PC-3 (cell line): ENCODE measurements around the gene SHF. TPM values are rescaled to one million over a fixed set of nuclear protein-coding genes. Genes with fewer than 3 reads are reported as not detected.

Experiments
- ATAC-seq: fragments of 200-7000 bp; cut with Tn5 transposase; 2 replicates; pipeline ENCODE4 v1.9.1; 2020; ENCODE audit warnings: mild to moderate bottlenecking, moderate library complexity
- BruUV-seq: library from RNA; stranded (reverse); fragments of 400-500 nt; replicated peaks from 2 replicates; lab custom pipeline; 2021; lab: Mats Ljungman, UMichigan
- CTCF ChIA-PET: fragments of 300-600 bp; sonication (Branson Sonifier 250); formaldehyde crosslinking; loops from one replicate; lab custom pipeline; 2022; ENCODE audit warnings: antibody characterized with exemption; lab: Charles Lee
- POLR2A ChIA-PET: fragments of 300-600 bp; sonication (Branson Sonifier 250); formaldehyde crosslinking; loops from one replicate; lab custom pipeline; 2022; ENCODE audit warnings: antibody characterized with exemption; ENCODE audit not compliant: unreplicated experiment; lab: Charles Lee
- DNase-seq: peaks from one replicate; pipeline ENCODE4 v3.0.0-alpha.2; 2015
- H2AFZ ChIP-seq: fragments of 300-600 bp; sonication (generic); 2 replicates; pipeline ENCODE4 v1.6.0; 2016; ENCODE audit warnings: antibody characterized with exemption, low read length
- H3F3A ChIP-seq: fragments of 300-600 bp; sonication (generic); one replicate; pipeline ENCODE4 v1.6.0; 2017; ENCODE audit warnings: antibody characterized with exemption, low read length, control low read depth, mild to moderate bottlenecking; ENCODE audit not compliant: unreplicated experiment
- H3K27ac ChIP-seq: fragments of 300-600 bp; sonication (generic); 2 replicates; pipeline ENCODE4 v1.5.1; 2016; ENCODE audit warnings: mild to moderate bottlenecking, low read length
- H3K27me3 ChIP-seq: fragments of 300-600 bp; sonication (generic); 2 replicates; pipeline ENCODE4 v1.6.1; 2016; ENCODE audit warnings: low read length, mixed read lengths
- H3K36me3 ChIP-seq: fragments of 300-600 bp; sonication (generic); 2 replicates; pipeline ENCODE4 v1.6.1; 2016; ENCODE audit warnings: low read depth, mixed run types, low read length, mixed read lengths
- H3K4me1 ChIP-seq: fragments of 300-600 bp; sonication (generic); 2 replicates; pipeline ENCODE4 v1.5.1; 2016; ENCODE audit warnings: low read length; ENCODE audit not compliant: insufficient read depth
- H3K4me2 ChIP-seq: fragments of 300-600 bp; sonication (generic); 2 replicates; pipeline ENCODE4 v1.6.0; 2016; ENCODE audit warnings: low read length
- H3K4me3 ChIP-seq: fragments of 300-600 bp; sonication (generic); 2 replicates; pipeline ENCODE4 v1.5.1; 2016; ENCODE audit warnings: mild to moderate bottlenecking, low read length, mixed read lengths
- H3K79me2 ChIP-seq: fragments of 300-600 bp; sonication (generic); 2 replicates; pipeline ENCODE4 v1.6.1; 2017; ENCODE audit warnings: low read length, mixed read lengths
- H3K9ac ChIP-seq: fragments of 300-600 bp; sonication (generic); 2 replicates; pipeline ENCODE4 v1.6.0; 2016; ENCODE audit warnings: mild to moderate bottlenecking, low read length
- H3K9me2 ChIP-seq: fragments of 300-600 bp; sonication (generic); replicated peaks from 2 replicates; pipeline ENCODE4 v1.6.1; 2016; ENCODE audit warnings: mixed run types, low read length, mixed read lengths
- H3K9me3 ChIP-seq: fragments of 300-600 bp; sonication (generic); 2 replicates; pipeline ENCODE4 v1.6.1; 2016; ENCODE audit warnings: low read length, mixed read lengths
- H4K20me1 ChIP-seq: fragments of 300-600 bp; sonication (generic); 2 replicates; pipeline ENCODE4 v1.6.1; 2016; ENCODE audit warnings: low read length, mixed read lengths
- EZH2 ChIP-seq: fragments of 300-600 bp; sonication (generic); IDR thresholded peaks from one replicate; pipeline ENCODE4 v1.6.1; 2017; ENCODE audit warnings: antibody characterized with exemption, mild to moderate bottlenecking, low read length; ENCODE audit not compliant: unreplicated experiment
- EZH2phosphoT487 ChIP-seq: fragments of 300-600 bp; sonication (generic); IDR thresholded peaks from 2 replicates; pipeline ENCODE4 v1.6.1; 2018; ENCODE audit warnings: mild to moderate bottlenecking, antibody characterized with exemption, low read length, borderline replicate concordance
- intact Hi-C: fragments of 100-400 bp; cut with micrococcal nuclease; formaldehyde crosslinking; loops from 2 replicates; pipeline ENCODE4 v1.9.0; 2023
- total RNA-seq: library from RNA; depleted of rRNA; stranded (reverse); fragments of >200 nt; gene quantifications from 2 replicates; pipeline ENCODE4 v1.2.3, GENCODE V29; 2014
- TF ChIP-seq, protein P1 (sequence below): fragments of 300-600 bp; sonication (generic); conservative IDR thresholded peaks from 2 replicates; pipeline ENCODE4 v1.5.1; 2017; ENCODE audit warnings: antibody characterized with exemption, low read depth, mild to moderate bottlenecking, low read length

SHF gene
- total RNA-seq, 1 experiment from 2014 or later: 1.2 TPM

DNA sequence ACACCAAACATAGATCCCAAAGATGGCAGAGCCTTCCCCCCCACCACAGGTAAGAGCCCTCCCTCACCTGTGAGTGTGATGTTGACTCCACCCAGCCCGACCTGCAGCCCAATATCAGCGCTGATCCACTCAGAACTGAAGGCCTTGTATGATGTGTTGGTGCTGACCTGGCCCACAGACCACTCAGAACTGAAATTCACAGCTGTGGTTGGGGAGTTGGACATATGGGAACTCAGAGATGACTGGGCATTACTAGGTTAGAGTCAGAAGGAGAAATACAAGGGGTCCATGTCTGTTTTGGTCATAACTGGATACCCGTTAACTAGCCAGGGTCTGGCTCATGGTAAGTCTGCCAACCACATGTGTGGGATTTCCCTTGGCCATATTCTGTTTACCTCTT is 66.7 kb downstream of the SHF start:
- peaks cover 17% of the 10 kb centered on the region for H3K4me1 ChIP-seq
- H4K20me1 ChIP-seq: no peaks in the 10 kb centered on the region
- no peak overlapping the region for H3K9ac ChIP-seq
- POLR2A ChIA-PET: no interaction called here
- no peaks in the 10 kb centered on the region for H3K27me3 ChIP-seq
- H3K79me2 ChIP-seq: no peaks in the 10 kb centered on the region
- H3K4me2 ChIP-seq: no peak overlapping the region
- no peak overlapping the region for H3K4me3 ChIP-seq
- no peak for TF ChIP-seq EZH2
- TF ChIP-seq EZH2phosphoT487: no peak
- TF ChIP-seq, protein P1, sequence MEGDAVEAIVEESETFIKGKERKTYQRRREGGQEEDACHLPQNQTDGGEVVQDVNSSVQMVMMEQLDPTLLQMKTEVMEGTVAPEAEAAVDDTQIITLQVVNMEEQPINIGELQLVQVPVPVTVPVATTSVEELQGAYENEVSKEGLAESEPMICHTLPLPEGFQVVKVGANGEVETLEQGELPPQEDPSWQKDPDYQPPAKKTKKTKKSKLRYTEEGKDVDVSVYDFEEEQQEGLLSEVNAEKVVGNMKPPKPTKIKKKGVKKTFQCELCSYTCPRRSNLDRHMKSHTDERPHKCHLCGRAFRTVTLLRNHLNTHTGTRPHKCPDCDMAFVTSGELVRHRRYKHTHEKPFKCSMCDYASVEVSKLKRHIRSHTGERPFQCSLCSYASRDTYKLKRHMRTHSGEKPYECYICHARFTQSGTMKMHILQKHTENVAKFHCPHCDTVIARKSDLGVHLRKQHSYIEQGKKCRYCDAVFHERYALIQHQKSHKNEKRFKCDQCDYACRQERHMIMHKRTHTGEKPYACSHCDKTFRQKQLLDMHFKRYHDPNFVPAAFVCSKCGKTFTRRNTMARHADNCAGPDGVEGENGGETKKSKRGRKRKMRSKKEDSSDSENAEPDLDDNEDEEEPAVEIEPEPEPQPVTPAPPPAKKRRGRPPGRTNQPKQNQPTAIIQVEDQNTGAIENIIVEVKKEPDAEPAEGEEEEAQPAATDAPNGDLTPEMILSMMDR: no peak
- H3K9me2 ChIP-seq: no peaks in the 10 kb centered on the region
- CTCF ChIA-PET: no interaction called here
- H3K36me3 ChIP-seq: no peaks in the 10 kb centered on the region
- no peak overlapping the region for H3K27ac ChIP-seq
- intact Hi-C loops: loop anchor here (10.0 kb wide), 2 partner anchors 84 to 156 kb away; no protein-coding TSS in a partner anchor
- no peak for ATAC-seq
- H3F3A ChIP-seq: no peaks in the 10 kb centered on the region
- no peaks in the 10 kb centered on the region for H3K9me3 ChIP-seq
- H2AFZ ChIP-seq: no peak overlapping the region
- no peak for DNase-seq
- no TSS peak for BruUV-seq

DNA sequence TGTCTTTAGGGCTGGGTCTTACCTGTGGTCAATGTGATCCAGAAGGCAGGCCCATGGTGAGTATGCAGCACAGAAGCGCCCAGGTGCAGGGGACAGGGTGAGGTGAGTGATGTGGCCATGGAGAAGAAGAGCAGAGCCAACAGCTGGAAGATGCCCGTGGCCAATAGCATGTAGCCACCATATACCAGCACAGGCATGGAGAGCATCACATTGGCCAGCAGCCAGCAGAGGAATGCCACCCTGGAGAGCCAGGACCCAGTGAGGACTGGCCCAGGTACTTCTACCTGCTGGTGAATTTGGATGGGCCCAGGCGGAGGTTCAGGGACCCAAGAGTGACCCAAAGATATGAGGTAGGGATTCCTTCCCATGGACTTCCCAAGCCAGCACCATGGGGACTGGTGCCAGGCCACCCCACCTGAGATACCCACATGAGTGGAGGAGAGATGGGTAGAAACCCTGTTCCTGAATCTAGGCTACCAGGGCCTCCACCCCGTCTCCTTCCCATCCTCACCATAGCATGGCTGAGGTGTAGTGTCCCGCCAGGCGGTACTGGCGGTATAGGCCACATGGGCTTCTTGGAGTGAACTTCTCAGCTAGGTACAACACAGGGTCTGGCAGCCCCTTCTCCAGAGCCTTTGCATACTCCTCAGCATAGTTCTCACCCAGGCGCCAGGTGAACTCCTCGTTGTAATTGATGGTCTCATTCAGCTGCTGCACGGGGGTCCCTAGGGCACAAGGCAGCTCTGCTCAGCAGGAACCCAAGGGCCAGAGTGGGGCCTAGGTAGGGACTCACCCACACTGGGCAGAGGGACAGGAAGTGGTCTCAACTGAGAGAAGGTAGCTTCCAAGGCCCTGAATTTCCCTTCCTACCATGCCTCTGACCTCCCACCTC is 67.4 kb downstream of the SHF start:
- Histone ChIP-seq H3K4me2 (no peak overlapping the region), H3F3A (no peaks in the 10 kb centered on the region), H3K9me2 (no peaks in the 10 kb centered on the region), H4K20me1 (no peaks in the 10 kb centered on the region), H3K79me2 (no peaks in the 10 kb centered on the region), H3K4me1 (peaks cover 17% of the 10 kb centered on the region), H3K27me3 (no peaks in the 10 kb centered on the region), H3K9me3 (no peaks in the 10 kb centered on the region), H3K27ac (no peak overlapping the region), H3K36me3 (no peaks in the 10 kb centered on the region), H3K9ac (no peak overlapping the region), H2AFZ (no peak overlapping the region), H3K4me3 (no peak overlapping the region)
- ATAC-seq (no peak), DNase-seq (no peak)
- no TSS peak for BruUV-seq
- CTCF ChIA-PET: no interaction called here
- TF ChIP-seq, protein P1: no peak
- no peak for TF ChIP-seq EZH2phosphoT487
- no peak for TF ChIP-seq EZH2
- POLR2A ChIA-PET: no interaction called here
- intact Hi-C loops: loop anchor here (10.0 kb wide), 2 partner anchors 84 to 156 kb away; no protein-coding TSS in a partner anchor

DNA sequence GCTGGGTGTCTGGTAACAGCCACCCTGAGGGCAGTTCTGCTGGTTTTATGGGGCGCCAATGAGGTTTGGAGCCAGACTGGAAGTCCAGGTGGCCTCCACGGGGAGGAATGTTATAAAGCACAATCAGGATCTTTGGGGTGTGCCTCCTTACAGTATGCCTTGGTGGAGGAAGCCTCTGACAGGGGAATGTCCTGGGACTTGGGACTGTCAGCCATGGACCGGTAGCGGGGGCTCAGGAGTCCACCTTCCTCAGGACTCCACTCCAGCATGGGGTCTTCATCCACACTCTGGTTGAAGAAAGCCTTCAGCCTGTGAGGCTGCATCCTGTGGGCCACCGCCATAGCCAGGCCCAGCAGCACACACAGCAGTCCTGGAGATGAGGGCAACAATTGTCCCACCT is 68.8 kb downstream of the SHF start:
- no peaks in the 10 kb centered on the region for H3K36me3 ChIP-seq
- no peaks in the 10 kb centered on the region for H3K79me2 ChIP-seq
- ChIA-PET POLR2A (no interaction called here), CTCF (interaction anchor here (1.3 to 1.6 kb wide), 3 partner anchors 8 to 266 kb away, joined by 4 to 25 read pairs (median 5); no protein-coding TSS in a partner anchor)
- H3K4me2 ChIP-seq: no peak overlapping the region
- DNase-seq (no peak), ATAC-seq (no peak)
- H3K4me1 ChIP-seq: peaks cover 17% of the 10 kb centered on the region
- no peaks in the 10 kb centered on the region for H3K9me2 ChIP-seq
- no peaks in the 10 kb centered on the region for H3F3A ChIP-seq
- no peak overlapping the region for H2AFZ ChIP-seq
- H3K27me3 ChIP-seq: peaks cover 2% of the 10 kb centered on the region
- no peaks in the 10 kb centered on the region for H4K20me1 ChIP-seq
- TF ChIP-seq EZH2phosphoT487 (no peak), EZH2 (no peak)
- TF ChIP-seq, protein P1: no peak
- H3K27ac ChIP-seq: no peak overlapping the region
- H3K4me3 ChIP-seq: no peak overlapping the region
- no peaks in the 10 kb centered on the region for H3K9me3 ChIP-seq
- no TSS peak for BruUV-seq
- no peak overlapping the region for H3K9ac ChIP-seq
- intact Hi-C loops: no loop called here
